H1 (cell line): ENCODE measurements around the gene HDAC9. TPM values are rescaled to one million over a fixed set of nuclear protein-coding genes. Genes with fewer than 3 reads are reported as not detected.

Experiments used
- ASH2L ChIP-seq: fragments of 200-600, 300-600 bp; sonication (generic); IDR thresholded peaks from one replicate; pipeline ENCODE4 v1.7.1; 2017; ENCODE audit warnings: low read length
- SAP30 ChIP-seq: fragments of 300-600 bp; sonication (generic); IDR thresholded peaks from 2 replicates; pipeline ENCODE4 v1.7.1; 2012; ENCODE audit warnings: low read length, moderate library complexity, mild to moderate bottlenecking, inconsistent platforms; ENCODE audit not compliant: insufficient read depth, insufficient replicate concordance
- polyA plus RNA-seq, 7 experiments: library from polyadenylated mRNA; depleted of rRNA in 3 of 7; stranded (reverse) in 5 of 7; unstranded in 2 of 7; fragments of >200 nt in 5 of 7; fragments of 200-250 nt in 2 of 7; gene quantifications; 1 replicate in 5 of 7; 2 replicates in 1 of 7; 4 replicates in 1 of 7; pipeline versions ENCODE4 v1.2.1 to v1.2.3, GENCODE V29; 2011 to 2013; ENCODE audit warnings: missing spikeins in 2 of 7, mixed read lengths in 2 of 7
- total RNA-seq: library from RNA; stranded (reverse); fragmentation: NEBNext Ultra II Directional; extraction: Animal tissue kit (Norgen Biotek cat#: 25700); gene quantifications from 2 replicates; pipeline ENCODE4 v1.2.1, GENCODE V29; 2021

HDAC9 gene
- total and polyA plus RNA-seq, 2 of the 8 experiments (the other 6 are each of a cell fraction or from before 2014, with no cell fraction given) = 9.5 to 13.1 TPM

GRCh38 chr7:18835001-18835690 lies 339.6 kb downstream of the HDAC9 start (continued):
- TF ChIP-seq SAP30 = no peak
- no peak for TF ChIP-seq ASH2L
